Fibroblast of villous mesenchyme (primary cell): ENCODE measurements around the gene USHBP1. TPM values are rescaled to one million over a fixed set of nuclear protein-coding genes. Genes with fewer than 3 reads are reported as not detected.
A peak's percentile ranks its signal among the peaks of the same experiment; 100 is the strongest.

Experiments used
- DNase-seq: peaks from one replicate; pipeline ENCODE4 v3.0.0-alpha.2; 2010; ENCODE audit warnings: low read depth
- H3K4me3 ChIP-seq: 2 replicates; pipeline ENCODE4 v1.5.1; 2011; ENCODE audit warnings: low read depth, mild to moderate bottlenecking, low read length
- total RNA-seq: library from RNA; depleted of rRNA; stranded (reverse); fragments of >200 nt; gene quantifications from 2 replicates; pipeline ENCODE4 v1.2.3, GENCODE V29; 2012
- TF ChIP-seq, protein P1 (sequence below): IDR thresholded peaks from 2 replicates; pipeline ENCODE4 v1.5.1; 2012; ENCODE audit warnings: low read depth, mild to moderate bottlenecking, low read length; ENCODE audit not compliant: insufficient read depth

Gene USHBP1
- total RNA-seq, 1 donor = not detected

DNA sequence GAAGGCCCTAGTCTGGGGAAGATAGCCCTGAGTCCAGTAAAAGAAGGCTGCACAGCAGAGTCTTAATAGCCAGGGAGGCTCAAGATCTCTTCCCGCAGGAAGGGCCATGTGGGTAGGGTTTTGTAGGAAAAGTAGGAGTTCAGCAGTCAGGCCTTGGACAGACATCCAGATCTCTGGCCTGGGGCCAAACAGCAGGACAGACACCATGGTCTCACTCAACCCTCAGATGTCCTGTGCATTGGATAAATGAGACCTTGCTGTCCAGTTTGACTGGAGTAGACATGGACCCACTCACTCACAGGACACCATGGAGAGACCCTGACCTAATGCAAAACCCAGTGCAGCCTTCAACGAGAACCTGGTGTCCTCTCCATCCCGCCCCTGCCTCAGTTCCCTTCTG lies 34.7 kb downstream of the USHBP1 start:
- DNase-seq = no peak
- no peak overlapping the region for H3K4me3 ChIP-seq
- TF ChIP-seq, protein P1, sequence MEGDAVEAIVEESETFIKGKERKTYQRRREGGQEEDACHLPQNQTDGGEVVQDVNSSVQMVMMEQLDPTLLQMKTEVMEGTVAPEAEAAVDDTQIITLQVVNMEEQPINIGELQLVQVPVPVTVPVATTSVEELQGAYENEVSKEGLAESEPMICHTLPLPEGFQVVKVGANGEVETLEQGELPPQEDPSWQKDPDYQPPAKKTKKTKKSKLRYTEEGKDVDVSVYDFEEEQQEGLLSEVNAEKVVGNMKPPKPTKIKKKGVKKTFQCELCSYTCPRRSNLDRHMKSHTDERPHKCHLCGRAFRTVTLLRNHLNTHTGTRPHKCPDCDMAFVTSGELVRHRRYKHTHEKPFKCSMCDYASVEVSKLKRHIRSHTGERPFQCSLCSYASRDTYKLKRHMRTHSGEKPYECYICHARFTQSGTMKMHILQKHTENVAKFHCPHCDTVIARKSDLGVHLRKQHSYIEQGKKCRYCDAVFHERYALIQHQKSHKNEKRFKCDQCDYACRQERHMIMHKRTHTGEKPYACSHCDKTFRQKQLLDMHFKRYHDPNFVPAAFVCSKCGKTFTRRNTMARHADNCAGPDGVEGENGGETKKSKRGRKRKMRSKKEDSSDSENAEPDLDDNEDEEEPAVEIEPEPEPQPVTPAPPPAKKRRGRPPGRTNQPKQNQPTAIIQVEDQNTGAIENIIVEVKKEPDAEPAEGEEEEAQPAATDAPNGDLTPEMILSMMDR = no peak

DNA sequence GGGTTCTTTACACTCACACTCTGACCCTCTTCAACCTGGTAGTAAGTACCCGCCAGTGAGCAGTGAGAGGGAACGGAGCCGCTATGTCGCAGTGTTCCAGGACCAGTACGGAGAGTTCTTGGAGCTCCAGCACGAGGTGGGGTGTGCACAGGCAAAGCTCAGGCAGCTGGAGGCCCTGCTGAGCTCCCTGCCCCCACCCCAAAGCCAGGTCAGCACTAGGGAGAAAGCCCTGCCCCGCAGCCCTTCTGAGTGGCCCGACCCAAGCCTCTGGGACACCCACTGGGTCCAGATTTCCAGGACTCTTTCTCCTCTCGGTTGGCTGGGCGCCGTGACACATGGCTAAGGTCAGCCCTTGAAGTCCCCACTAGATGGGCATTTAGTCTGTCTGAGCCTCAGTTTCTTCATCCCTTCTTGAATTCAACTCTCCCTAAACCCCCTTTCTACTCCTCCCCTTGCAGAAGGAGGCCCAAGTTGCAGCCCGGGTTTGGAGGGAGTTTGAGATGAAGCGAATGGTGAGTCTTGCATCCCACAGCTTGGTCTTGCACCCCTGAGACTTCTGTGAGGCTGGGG lies 36.7 kb downstream of the USHBP1 start:
- no peak for DNase-seq
- TF ChIP-seq, protein P1 = no peak
- no peak overlapping the region for H3K4me3 ChIP-seq

DNA sequence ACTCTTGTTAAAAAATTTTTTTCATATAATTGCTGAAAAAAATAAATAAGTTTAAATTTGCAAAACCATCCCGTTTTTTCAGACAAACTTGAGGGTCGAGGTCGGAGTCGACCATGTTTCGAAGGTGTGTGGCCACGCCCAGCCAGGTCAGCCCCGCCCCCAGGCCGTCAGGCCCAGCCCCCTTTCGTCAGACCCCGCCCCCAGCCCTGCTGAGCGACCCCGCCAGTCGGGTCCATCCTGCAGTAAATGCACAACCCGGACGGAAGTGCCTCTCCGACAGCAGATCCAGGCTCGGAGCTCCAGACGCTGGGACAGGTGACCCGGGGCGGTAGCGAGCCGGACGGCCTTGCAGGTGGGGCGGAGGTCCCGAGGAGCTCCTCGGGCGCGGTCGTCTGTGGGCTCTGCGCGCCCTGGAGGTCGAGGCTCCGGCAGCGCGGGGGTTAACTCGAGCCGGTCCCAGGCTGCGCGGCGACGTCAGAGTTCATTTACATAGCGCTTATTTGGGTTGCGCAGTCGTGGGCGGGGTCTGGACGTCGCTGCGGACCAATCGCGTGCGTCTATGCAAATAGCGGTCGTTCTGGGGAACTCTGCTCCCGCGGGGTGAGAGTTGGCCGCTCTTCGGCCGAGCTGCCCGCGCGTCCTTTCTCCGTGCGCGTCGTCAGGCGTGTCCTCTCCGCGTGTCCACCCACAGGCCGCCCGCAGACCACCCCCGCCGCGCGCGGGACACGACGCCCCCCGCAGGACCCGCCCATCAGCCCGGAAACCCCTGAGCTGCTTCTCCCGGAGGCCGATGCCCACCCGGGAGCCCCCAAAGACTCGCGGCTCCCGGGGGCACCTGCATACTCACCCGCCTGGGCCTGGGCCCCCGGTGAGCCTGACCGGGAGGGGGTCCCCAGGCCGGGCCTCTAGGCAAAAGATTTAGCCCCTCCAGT lies 38.3 kb downstream of the USHBP1 start, which contains the start of gene OCEL1:
TSS of gene OCEL1 (plus strand) at position 225 of the 932 bp plus-strand sequence. CDS start at position 247, 22 bp downstream.
- peak; percentile 98 for DNase-seq
- TF ChIP-seq, protein P1 = no peak
- H3K4me3 ChIP-seq = peak within 1 kb of the TSS; percentile 86

DNA sequence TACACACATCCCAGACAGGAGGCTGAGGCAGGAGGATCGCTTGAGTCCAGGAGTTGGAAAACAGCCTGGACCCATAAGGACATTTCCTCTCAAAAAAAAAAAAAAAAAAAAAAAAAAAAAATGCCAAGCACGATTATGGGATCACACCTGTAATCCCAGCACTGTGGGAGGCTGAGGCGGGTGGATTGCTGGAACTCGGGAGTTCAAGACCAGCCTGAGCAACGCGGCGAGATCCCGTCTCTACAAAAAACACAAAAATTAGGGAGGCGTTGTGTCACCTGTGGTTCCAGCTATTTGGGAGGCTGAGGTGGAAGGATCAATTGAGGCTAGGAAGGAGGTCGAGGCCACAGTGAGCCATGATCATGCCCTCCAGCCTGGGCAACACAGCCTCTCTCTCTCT lies 39.5 kb downstream of the USHBP1 start:
- TF ChIP-seq, protein P1 = no peak
- DNase-seq = no peak
- no peak overlapping the region for H3K4me3 ChIP-seq

DNA sequence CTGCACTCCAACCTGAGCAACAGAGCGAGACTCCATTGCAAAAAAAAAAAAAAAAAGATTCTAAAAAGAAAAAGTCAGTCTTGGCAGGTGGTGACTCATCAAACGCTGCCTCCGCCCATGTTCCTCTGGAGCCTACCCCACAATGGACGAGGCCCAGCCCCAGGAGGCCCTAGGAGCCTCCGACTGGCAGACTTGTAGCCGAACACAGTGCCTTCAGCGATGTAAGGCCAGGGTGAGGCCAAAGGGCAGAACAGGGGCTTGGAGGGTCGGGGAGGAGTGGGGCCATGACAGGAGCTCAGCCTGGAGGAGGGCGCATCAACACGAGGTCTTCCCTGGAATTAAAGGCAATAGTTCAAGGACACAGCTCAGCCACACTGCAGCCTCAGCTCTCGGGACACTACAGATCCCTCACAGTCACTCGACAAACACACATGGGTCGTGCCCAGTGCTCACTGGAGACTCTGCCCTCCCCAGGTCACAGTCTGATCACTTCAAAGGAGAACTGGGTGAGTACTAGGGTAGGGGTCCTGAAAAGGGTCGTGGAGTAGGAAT lies 44.3 kb downstream of the USHBP1 start:
- TF ChIP-seq, protein P1 = no peak
- H3K4me3 ChIP-seq = no peak overlapping the region
- DNase-seq = peak; percentile 66

DNA sequence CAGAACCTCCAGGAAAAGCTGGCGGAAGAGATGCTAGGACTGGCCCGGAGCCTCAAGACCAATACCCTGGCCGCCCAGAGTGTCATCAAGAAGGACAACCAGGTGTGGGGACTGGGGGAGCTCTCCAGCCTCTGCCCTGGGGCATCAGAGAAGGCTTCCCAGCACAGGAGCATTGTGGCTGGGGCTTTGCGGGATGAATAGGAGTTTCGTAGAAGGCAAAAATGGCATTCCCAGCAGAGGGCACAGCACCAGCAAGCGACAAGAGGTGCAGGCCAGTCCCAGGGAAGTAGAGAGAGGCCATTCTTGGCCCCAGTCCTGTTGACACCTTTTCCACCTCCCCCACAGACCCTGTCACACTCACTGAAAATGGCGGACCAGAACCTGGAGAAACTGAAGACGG lies 45.3 kb downstream of the USHBP1 start:
- TF ChIP-seq, protein P1 = no peak
- no peak overlapping the region for H3K4me3 ChIP-seq
- no peak for DNase-seq
